Stimulated activated CD8-positive, alpha-beta memory T cell treated with anti-CD3 and anti-CD28 coated beads, Interleukin-12 subunit alpha, Interleukin-12 subunit beta, amount 100 ng/mL, for 4 hours (primary cell): ENCODE measurements around the gene ARRDC1.
"Not testable (repeated sequence)": the region's sequence is repeated elsewhere in the genome, so short reads cannot be mapped to it uniquely, and the experiment has no call there.

Experiments used
- DNase-seq: peaks from one replicate; pipeline ENCODE4 v3.0.0-alpha.2; 2020; ENCODE audit warnings: low read depth

ARRDC1 gene

GRCh38 chr9:137613259-137613658 is 7.8 kb downstream of the ARRDC1 start:
- DNase-seq: no peak

GRCh38 chr9:137613738-137614523 is 8.4 kb downstream of the ARRDC1 start:
- no peak for DNase-seq

DNA sequence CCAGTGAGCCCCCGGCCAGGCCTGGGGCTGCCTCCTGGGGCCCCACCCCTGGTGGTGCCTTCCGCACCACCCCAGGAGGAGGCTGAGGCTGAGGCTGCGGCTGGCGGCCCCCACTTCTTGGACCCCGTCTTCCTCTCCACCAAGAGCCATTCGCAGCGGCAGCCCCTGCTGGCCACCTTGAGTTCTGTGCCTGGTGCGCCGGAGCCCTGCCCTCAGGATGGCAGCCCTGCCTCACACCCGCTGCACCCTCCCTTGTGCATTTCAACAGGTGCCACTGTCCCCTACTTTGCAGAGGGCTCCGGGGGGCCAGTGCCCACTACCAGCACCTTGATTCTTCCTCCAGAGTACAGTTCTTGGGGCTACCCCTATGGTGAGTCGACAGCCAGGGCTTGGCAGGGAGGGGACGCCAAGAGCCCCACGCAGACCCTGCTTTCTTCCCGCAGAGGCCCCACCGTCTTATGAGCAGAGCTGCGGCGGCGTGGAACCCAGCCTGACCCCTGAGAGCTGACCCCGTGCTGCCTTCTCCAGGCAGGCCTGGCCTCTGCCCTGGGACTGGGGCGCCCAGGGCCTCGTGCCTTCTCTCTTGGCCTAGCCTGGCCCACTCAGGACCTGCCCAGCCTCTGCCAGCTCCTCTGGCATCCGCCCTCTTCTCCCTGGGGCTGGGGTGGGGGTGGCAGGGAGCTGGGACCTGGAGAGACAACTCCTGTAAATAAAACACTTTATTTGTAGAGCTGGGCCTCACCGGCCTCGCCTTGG is 9.3 kb downstream of the ARRDC1 start:
- no peak for DNase-seq

- no peak for DNase-seq
Measured at GRCh38 chr9:137615387-137615871, 9.9 kb downstream of the ARRDC1 start.

DNA sequence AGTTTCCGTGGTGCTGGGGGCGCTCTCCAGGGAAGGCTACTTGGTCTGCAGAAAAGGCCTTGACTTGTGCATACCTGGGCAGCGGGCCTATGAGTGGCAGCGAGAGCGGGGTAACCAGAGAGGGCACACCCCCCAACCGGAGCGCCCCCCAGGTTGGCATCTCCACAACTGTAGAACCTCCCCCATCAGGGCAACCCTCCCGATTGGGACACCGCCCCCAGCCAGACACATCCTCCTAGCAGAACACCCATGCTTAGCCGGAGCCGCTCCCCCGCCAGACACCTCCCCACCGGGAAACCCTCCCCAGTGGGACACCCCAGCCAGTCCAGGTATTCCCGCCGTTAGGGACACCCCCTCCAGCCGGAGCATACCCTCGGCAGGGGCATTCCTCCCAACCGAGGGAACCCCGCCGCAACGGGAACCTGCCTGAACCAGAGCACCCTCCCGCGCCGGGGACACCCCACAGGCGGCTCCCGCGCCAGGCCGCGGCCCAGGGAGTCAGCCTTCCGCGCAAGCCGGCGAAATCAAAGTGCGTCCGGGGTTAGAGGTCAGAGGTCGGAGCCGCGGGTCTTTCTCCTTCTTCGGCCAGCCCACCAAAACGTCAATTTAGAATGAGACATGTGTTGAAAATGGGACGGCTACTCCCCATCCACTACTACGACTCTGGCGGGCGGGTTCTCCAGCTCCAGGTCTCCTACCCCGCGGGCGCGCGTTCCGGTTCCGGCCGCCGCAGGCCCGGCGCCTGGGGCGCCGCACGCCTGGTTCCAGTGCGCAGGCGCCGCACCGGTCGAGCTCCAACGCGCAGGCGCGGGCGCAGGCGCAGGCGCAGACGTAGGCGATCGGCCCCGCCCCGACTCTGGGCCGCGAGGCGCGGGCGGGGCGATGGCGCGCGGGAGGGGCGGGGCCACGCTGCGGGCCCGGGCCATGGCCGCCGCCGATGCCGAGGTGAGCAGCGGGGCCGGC is 12.9 kb downstream of the ARRDC1 start, which contains the start of gene EHMT1:
Gene EHMT1 (plus strand): TSS at position 901 of the 963 bp plus-strand sequence. CDS start 24 bp downstream, at position 925.
- DNase-seq: peak; percentile 87

DNA sequence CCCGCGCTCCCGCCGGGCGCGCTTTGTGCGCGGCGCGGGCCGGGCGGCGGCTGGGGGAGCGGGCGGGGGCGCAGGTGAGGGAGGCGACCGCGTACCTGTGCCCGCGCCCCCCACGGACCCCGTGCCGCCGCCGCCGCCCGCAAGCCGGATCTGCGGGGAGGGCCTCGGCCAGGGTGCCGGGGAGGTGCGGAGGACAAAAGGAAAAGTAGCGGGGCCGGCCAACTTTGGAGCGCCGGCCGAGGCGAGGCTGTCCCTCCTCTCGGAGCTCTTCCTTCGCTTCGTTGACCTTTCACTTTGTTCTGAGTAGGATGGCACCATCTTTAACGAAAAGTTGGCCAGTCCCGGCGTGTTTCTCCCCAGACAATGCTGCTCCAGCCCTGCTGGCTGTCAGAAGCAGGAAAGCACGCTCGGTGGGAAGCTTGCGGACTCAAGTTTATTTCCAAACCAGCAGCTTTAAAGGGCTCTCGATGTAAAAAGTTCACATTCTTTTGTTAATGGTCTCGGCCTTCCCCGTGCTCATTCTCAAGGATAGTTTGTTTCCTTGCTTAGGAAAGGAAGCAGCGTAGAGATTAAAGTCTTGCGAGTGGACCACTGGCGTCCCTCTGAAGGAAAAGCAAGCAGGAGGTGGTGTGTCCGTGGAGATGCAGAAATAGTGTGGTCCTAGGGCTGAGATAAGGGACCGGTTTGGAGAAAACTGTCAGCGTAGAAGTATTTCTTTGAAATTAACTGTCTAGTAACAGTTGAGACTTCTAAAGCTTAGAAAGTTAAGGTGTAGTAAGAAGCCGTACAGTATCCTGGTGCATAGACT is 14.0 kb downstream of the ARRDC1 start:
- no peak for DNase-seq

- no peak for DNase-seq
Measured at GRCh38 chr9:137620048-137620405, 14.5 kb downstream of the ARRDC1 start.

DNA sequence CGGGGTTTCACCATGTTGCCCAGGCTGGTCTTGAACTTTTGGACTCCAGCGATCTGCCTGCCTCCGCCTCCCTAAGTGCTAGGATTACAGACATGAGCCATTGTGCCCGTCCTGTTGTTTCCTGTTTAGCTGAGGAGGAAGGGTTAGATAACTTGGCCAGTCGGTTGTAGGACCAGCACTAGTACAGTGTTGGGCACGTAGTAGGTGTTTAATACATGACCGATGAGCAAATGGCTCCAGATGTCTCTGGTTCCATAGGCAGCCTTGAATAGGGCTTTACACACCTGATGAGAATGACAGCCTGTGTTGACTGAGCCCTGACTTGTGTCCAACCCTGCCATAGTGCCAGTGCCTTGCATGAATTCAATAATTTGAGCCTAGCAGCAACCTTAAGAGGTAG is 15.1 kb downstream of the ARRDC1 start:
- DNase-seq: no peak

GRCh38 chr9:137621131-137621757 is 15.8 kb downstream of the ARRDC1 start:
- no peak for DNase-seq

DNA sequence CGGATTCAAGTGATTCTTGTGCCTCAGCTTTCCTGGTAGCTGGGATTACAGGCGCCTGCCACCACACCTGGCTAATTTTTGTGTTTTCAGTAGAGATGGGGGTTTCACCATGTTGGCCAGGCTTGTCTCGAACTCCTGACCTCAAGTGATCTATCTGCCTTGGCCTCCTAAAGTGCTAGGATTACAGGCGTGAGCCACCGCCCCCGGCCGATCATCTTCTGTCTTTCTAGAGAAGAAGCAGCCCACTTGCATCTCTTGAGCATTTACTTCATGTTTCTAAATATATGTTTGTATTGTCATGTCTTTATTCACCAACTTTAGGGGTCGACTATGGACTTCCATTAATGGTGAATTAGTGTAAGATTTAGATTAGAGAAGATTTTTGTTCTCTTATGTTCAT is 16.7 kb downstream of the ARRDC1 start:
- not testable (repeated sequence) for DNase-seq

DNA sequence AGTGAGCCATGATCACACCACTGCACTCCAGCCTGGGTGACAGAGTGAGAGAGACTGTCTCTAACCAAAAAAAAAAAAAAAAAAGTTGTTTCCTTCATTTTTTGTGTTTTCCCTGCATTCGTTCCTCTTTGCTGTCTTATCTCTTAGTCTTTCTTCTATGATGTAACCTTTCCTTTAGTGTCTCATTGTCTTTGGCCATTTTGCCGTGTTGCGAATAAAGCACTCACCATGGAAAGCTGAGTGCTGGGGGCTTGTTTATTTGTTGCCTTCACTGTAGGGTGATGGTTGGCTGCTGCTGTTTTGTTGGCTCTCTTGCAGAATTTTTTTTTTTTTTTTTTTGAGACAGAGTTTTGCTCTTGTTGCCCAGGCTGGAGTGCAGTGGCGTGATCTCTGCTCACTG is 21.0 kb downstream of the ARRDC1 start:
- DNase-seq: no peak

DNA sequence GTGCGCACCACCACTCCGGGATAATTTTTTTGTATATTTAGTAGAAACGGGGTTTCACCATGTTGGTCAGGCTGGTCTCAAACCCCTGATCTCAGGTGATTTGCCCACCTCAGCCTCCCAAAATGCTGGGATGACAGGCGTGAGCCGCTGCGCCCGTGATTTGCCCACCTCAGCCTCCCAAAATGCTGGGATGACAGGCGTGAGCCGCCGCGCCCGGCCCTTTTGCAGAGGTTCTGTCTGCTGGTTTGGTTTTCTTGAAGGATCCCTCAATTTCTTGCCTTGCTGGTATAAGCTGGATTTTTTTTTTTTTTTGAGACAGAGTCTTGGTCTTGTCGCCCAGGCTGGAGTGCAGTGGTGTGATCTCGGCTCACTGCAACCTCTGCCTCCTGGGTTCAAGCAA is 21.9 kb downstream of the ARRDC1 start:
- not testable (repeated sequence) for DNase-seq

DNA sequence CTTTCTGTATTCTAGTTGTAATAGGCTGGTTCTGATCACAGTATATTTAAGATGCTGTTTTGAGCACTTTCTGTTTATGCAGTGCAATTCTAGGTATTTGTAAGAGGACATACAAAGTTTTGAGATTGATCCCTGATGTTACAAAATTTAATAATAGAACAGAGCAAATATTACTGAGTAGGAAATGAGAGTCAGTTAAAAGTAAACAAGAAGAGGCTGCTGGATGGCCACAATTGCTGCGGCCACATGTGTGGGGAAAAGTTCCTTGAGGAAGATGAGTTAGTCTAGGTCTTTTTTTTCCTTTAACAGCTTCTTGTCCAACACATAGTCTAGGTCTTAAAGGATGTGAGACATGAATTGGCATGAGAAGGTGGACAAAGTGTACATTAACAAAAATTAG is 24.6 kb downstream of the ARRDC1 start:
- no peak for DNase-seq

- DNase-seq: no peak
Measured at GRCh38 chr9:137630679-137631078, 25.2 kb downstream of the ARRDC1 start.

GRCh38 chr9:137631345-137632229 is 26.1 kb downstream of the ARRDC1 start:
- DNase-seq: no peak

DNA sequence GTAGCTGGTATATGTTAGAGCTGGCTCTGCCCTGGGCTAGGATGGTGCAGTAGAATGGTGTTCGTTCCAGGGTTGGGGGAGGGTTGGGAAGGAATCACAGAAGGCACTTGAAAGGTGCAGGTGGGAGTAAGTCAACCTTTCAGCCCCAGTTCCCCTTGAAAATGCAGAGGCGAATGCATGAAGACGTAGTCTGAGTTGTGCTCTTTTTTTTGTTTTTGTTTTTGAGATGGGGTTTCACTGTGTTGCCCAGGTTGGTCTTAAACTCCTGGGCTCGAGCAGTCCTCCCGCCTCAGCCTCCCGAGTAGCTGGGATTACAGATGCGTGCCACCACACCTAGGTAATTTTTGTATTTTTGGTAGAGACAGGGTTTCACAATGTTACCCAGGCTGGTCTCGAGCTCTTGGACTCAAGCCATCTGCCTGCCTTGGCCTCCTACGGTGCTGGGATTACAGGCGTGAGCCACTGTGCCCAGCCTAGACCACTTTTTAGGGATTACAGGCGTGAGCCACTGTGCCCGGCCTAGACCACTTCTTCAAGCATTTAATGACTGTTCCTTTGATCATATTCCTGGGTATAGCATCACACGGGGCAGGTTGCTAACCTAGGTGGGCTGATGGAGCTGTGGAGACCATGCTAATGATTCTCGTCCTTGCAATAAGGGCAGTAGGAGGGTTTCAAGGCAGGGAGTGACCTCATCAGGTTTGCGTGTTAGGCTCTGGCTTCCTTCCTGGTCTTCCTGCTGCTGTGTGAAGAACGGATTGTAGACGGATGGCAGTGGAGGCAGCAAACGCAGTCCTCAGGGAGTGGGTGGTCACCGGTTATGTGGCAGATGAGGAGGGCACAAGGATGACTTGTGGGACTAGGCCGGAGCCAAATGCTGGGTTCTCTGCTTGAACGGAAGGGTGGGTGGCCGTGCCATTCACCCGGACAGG is 27.0 kb downstream of the ARRDC1 start:
- no peak for DNase-seq

DNA sequence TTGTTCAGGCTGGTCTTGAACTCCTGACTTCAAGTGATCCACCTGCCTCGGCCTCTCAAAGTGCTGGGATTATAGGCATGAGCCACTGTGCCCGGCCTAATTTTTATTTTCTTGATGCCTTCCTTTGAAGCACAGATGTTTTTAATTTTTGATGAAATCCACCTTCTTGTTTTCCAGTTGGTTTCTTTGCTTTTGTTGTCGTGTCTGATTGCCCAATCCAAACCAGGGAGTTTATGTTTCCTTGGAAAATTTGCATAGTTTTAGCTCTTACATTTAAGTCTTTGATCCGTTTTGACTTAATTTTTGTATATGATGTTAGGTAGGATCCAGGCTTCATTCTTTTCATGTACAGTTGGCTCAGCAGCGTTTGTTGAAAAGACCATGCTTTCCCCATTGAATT is 28.5 kb downstream of the ARRDC1 start:
- DNase-seq: no peak

DNA sequence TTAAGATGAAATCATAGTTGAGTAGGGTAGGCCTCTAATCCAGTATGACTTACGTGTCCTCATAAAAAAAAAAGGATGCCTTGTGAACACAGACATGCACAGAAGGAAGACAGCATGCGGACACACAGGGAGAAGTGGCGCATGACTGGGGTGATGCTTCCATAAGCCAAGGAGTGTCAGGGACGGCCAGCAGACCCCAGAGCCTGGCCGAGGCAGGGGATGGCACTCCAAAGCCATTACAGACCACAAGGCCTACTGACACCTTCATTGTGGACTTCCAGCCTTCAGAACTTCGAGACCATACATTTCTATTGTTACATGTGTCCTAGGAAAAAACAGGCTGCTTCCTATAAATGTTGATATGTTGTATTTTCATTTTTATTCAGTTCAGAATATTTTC is 33.2 kb downstream of the ARRDC1 start:
- DNase-seq: no peak
